ENCODE measurements around the gene PTPRD. TPM values are rescaled to one million over a fixed set of nuclear protein-coding genes. Genes with fewer than 3 reads are reported as not detected.

Gene PTPRD
- total RNA-seq, 2 donors from 2014 or later: 97.4 to 101 TPM

- no peaks in the 10 kb centered on the region for H3K36me3 ChIP-seq (ENCODE audit: control insufficient read depth, insufficient read depth, low read length)
- no peak for TF ChIP-seq CTCF (conservative IDR thresholded peaks at IDR 0.05)
- Mint-ChIP-seq H3K27ac (no peak overlapping the region), H3K9me3 (no peaks in the 10 kb centered on the region), H3K4me1 (peaks cover 2% of the 10 kb centered on the region), H3K4me3 (no peak overlapping the region), H3K36me3 (ENCODE audit: low read depth) (peaks cover 2% of the 10 kb centered on the region), H3K27me3 (ENCODE audit: insufficient read depth) (no peaks in the 10 kb centered on the region)
- H3K27me3 ChIP-seq (ENCODE audit: control insufficient read depth, insufficient read depth, low read length, poor library complexity, severe bottlenecking): no peaks in the 10 kb centered on the region
- no peak overlapping the region for H3K9ac ChIP-seq (ENCODE audit: extremely low read depth, low read length, poor library complexity, severe bottlenecking)
- H3K27ac ChIP-seq (ENCODE audit: low read depth, low read length): no peak overlapping the region
- DNase-seq: no peak
- H3K4me1 ChIP-seq (ENCODE audit: control insufficient read depth, insufficient read depth, low read length): no peaks in the 10 kb centered on the region
- H3K9me3 ChIP-seq (ENCODE audit: control insufficient read depth, low read length): no peaks in the 10 kb centered on the region
- no peak overlapping the region for H3K4me3 ChIP-seq (ENCODE audit: low read length)
- WGBS, 2 experiments (ENCODE audit: insufficient coverage in 1 of 2, insufficient read length in 1 of 2): 93 to 100% methylated on average over 4 of the region's 4 CpGs
Measured at GRCh38 chr9:8432224-8432623, 2180.6 kb downstream of the PTPRD start.

- no peaks in the 10 kb centered on the region for H3K27me3 Mint-ChIP-seq (ENCODE audit: insufficient read depth)
- DNase-seq: no peak
- no peaks in the 10 kb centered on the region for H3K9me3 Mint-ChIP-seq
- Histone ChIP-seq H3K9me3 (ENCODE audit: control insufficient read depth, low read length) (no peaks in the 10 kb centered on the region), H3K4me3 (ENCODE audit: low read length) (no peak overlapping the region), H3K27me3 (ENCODE audit: control insufficient read depth, insufficient read depth, low read length, poor library complexity, severe bottlenecking) (no peaks in the 10 kb centered on the region), H3K36me3 (ENCODE audit: control insufficient read depth, insufficient read depth, low read length) (no peaks in the 10 kb centered on the region), H3K4me1 (ENCODE audit: control insufficient read depth, insufficient read depth, low read length) (no peaks in the 10 kb centered on the region), H3K9ac (ENCODE audit: extremely low read depth, low read length, poor library complexity, severe bottlenecking) (no peak overlapping the region), H3K27ac (ENCODE audit: low read depth, low read length) (no peak overlapping the region)
- H3K4me1 Mint-ChIP-seq: peaks cover 2% of the 10 kb centered on the region
- no CpG with 5 or more reads among the region's 1 CpG for WGBS, 2 experiments (ENCODE audit: insufficient coverage in 1 of 2, insufficient read length in 1 of 2)
- H3K27ac Mint-ChIP-seq: no peak overlapping the region
- H3K4me3 Mint-ChIP-seq: no peak overlapping the region
- peaks cover 2% of the 10 kb centered on the region for H3K36me3 Mint-ChIP-seq (ENCODE audit: low read depth)
- no peak for TF ChIP-seq CTCF (conservative IDR thresholded peaks at IDR 0.05)
Measured at GRCh38 chr9:8431505-8431904, 2181.3 kb downstream of the PTPRD start.

- 93 to 96% methylated on average over 5 of the region's 5 CpGs for WGBS, 2 experiments (ENCODE audit: insufficient coverage in 1 of 2, insufficient read length in 1 of 2)
- no peak for DNase-seq
- TF ChIP-seq CTCF (conservative IDR thresholded peaks at IDR 0.05): no peak
- Mint-ChIP-seq H3K4me1 (peaks cover 2% of the 10 kb centered on the region), H3K27me3 (ENCODE audit: insufficient read depth) (no peaks in the 10 kb centered on the region), H3K36me3 (ENCODE audit: low read depth) (peaks cover 1% of the 10 kb centered on the region), H3K4me3 (no peak overlapping the region), H3K9me3 (no peaks in the 10 kb centered on the region), H3K27ac (no peak overlapping the region)
- Histone ChIP-seq H3K9me3 (ENCODE audit: control insufficient read depth, low read length) (no peaks in the 10 kb centered on the region), H3K27me3 (ENCODE audit: control insufficient read depth, insufficient read depth, low read length, poor library complexity, severe bottlenecking) (no peaks in the 10 kb centered on the region), H3K36me3 (ENCODE audit: control insufficient read depth, insufficient read depth, low read length) (no peaks in the 10 kb centered on the region), H3K9ac (ENCODE audit: extremely low read depth, low read length, poor library complexity, severe bottlenecking) (no peak overlapping the region), H3K4me3 (ENCODE audit: low read length) (no peak overlapping the region), H3K27ac (ENCODE audit: low read depth, low read length) (no peak overlapping the region), H3K4me1 (ENCODE audit: control insufficient read depth, insufficient read depth, low read length) (no peaks in the 10 kb centered on the region)
Measured at GRCh38 chr9:8430945-8431344, 2181.9 kb downstream of the PTPRD start.

Measured in endodermal cell (in vitro differentiated cells).